Panc1 (cell line): Measurements from ENCODE around the gene RHOXF2. TPM values are rescaled to one million over a fixed set of nuclear protein-coding genes. Genes with fewer than 3 reads are reported as not detected.

ENCODE experiments used
- ATAC-seq: fragments of 200-7000 bp; cut with Tn5 transposase; 2 replicates; pipeline ENCODE4 v1.9.1; 2020; ENCODE audit warnings: mild to moderate bottlenecking, moderate library complexity
- BruUV-seq: library from RNA; stranded (reverse); fragments of 400-500 nt; replicated peaks from 2 replicates; lab custom pipeline; 2021; lab: Mats Ljungman, UMichigan
- CTCF ChIA-PET: fragments of 300-600 bp; sonication (Branson Sonifier 250); formaldehyde crosslinking; loops from one replicate; lab custom pipeline; 2022; ENCODE audit warnings: antibody characterized with exemption; lab: Charles Lee
- POLR2A ChIA-PET: fragments of 300-600 bp; sonication (Branson Sonifier 250); formaldehyde crosslinking; loops from one replicate; lab custom pipeline; 2022; ENCODE audit warnings: antibody characterized with exemption; lab: Charles Lee
- DNase-seq: peaks from one replicate; pipeline ENCODE4 v3.0.0-alpha.2; 2010; ENCODE audit warnings: low read depth, low spot score
- H3K27ac ChIP-seq: 2 replicates; pipeline ENCODE4 v1.5.1; 2011; ENCODE audit warnings: mild to moderate bottlenecking, low read length, inconsistent platforms
- H3K27me3 ChIP-seq: fragments of 200-500 bp; sonication (Bioruptor generic); 2 replicates; pipeline ENCODE4 v1.6.0; 2014; ENCODE audit warnings: low read length, inconsistent platforms; ENCODE audit not compliant: control insufficient read depth, insufficient read depth
- H3K36me3 ChIP-seq: fragments of 200-500 bp; sonication (Bioruptor generic); 2 replicates; pipeline ENCODE4 v1.5.1; 2014; ENCODE audit warnings: inconsistent platforms, mild to moderate bottlenecking, low read length, moderate library complexity; ENCODE audit not compliant: control insufficient read depth, insufficient read depth
- H3K4me1 ChIP-seq: 2 replicates; pipeline ENCODE4 v1.5.1; 2011; ENCODE audit warnings: inconsistent platforms, mild to moderate bottlenecking, low read length, moderate library complexity; ENCODE audit not compliant: control insufficient read depth, insufficient read depth
- H3K4me3 ChIP-seq, 2 experiments: 2 replicates each; pipeline ENCODE4 v1.5.1; 2011 to 2012; ENCODE audit warnings: low read depth in 2 of 2, low read length in 2 of 2, mild to moderate bottlenecking in 2 of 2, inconsistent platforms in 1 of 2, moderate library complexity in 1 of 2
- H3K9me3 ChIP-seq: fragments of 200-500 bp; sonication (Bioruptor generic); 2 replicates; pipeline ENCODE4 v1.5.1; 2014; ENCODE audit warnings: low read depth, mild to moderate bottlenecking, inconsistent platforms, low read length, moderate library complexity; ENCODE audit not compliant: control insufficient read depth, insufficient read depth
- CTCF ChIP-seq: fragments of 450-650 bp; IDR thresholded peaks from 2 replicates; pipeline ENCODE4 v1.5.1; 2017; ENCODE audit warnings: mild to moderate bottlenecking
- POLR2AphosphoS5 ChIP-seq: IDR thresholded peaks from 2 replicates; pipeline ENCODE4 v1.6.1; 2012; ENCODE audit warnings: mild to moderate bottlenecking, low read depth, low read length, moderate library complexity
- REST ChIP-seq, 2 experiments: IDR thresholded peaks; 2 replicates each; pipeline ENCODE4 v1.6.1; 2011 to 2012; ENCODE audit warnings: low read depth in 2 of 2, control low read depth in 1 of 2, low read length in 1 of 2, mild to moderate bottlenecking in 1 of 2, moderate library complexity in 1 of 2; ENCODE audit not compliant: insufficient read depth in 1 of 2
- SIN3A ChIP-seq: IDR thresholded peaks from 2 replicates; pipeline ENCODE4 v1.6.1; 2012; ENCODE audit warnings: low read depth, mild to moderate bottlenecking, low read length, moderate library complexity, borderline replicate concordance; ENCODE audit not compliant: insufficient read depth
- TCF7L2 ChIP-seq: IDR thresholded peaks from 2 replicates; pipeline ENCODE4 v1.6.1; 2011; ENCODE audit warnings: mild to moderate bottlenecking, low read depth, low read length, inconsistent platforms
- in situ Hi-C: cut with HindIII; loops from 2 replicates; pipeline ENCODE4 v1.10.0; 2016; ENCODE audit warnings: low sequenced_read_pairs, low pct_unique_long_range_greater_than_20kb
- intact Hi-C: fragments of 100-400 bp; cut with micrococcal nuclease; formaldehyde crosslinking; loops from one replicate; pipeline ENCODE4 v1.10.0; 2022; ENCODE audit not compliant: unreplicated experiment
- total RNA-seq: library from RNA; stranded (reverse); gene quantifications from one replicate; pipeline ENCODE4 v1.2.1, GENCODE V29; 2021; ENCODE audit not compliant: unreplicated experiment

Gene RHOXF2
- total RNA-seq, 1 experiment from 2014 or later = not detected

- no peak overlapping the region for H3K27ac ChIP-seq
- ChIA-PET POLR2A (no interaction called here), CTCF (no interaction called here)
- no peaks in the 10 kb centered on the region for H3K4me1 ChIP-seq
- H3K4me3 ChIP-seq = no peak overlapping the region
- no peaks in the 10 kb centered on the region for H3K36me3 ChIP-seq
- no peaks in the 10 kb centered on the region for H3K9me3 ChIP-seq
- in situ Hi-C loops (no loop called here), intact Hi-C loops (no loop called here)
- BruUV-seq = no TSS peak
- ATAC-seq (no peak), DNase-seq (no peak)
- H3K27me3 ChIP-seq = peaks cover 14% of the 10 kb centered on the region
- TF ChIP-seq SIN3A (no peak), CTCF (no peak), TCF7L2 (no peak), POLR2AphosphoS5 (no peak), REST (IDR thresholded peaks at IDR 0.05; ENCODE audit: insufficient read depth in 1 of 2, low read depth in 2 of 2, low read length in 1 of 2) (no peak)
These were observed 47.7 kb downstream of the RHOXF2 start for GRCh38 chrX:120205816-120206753.

- Histone ChIP-seq H3K9me3 (no peaks in the 10 kb centered on the region), H3K4me1 (no peaks in the 10 kb centered on the region), H3K4me3 (no peak overlapping the region), H3K36me3 (no peaks in the 10 kb centered on the region), H3K27ac (no peak overlapping the region), H3K27me3 (peaks cover 9% of the 10 kb centered on the region)
- TF ChIP-seq TCF7L2 (no peak), SIN3A (no peak), REST (IDR thresholded peaks at IDR 0.05; ENCODE audit: insufficient read depth in 1 of 2, low read depth in 2 of 2, low read length in 1 of 2) (no peak), CTCF (no peak; the same call in 1 of the 2 replicates), POLR2AphosphoS5 (no peak)
- ATAC-seq = 0 out of 2 replicates have a peak, but pooled peaks have one; percentile 38
- in situ Hi-C loops (no loop called here), intact Hi-C loops (no loop called here)
- BruUV-seq = no TSS peak
- CTCF ChIA-PET = no interaction called here
- POLR2A ChIA-PET = no interaction called here
- DNase-seq = no peak
These were observed 48.7 kb downstream of the RHOXF2 start for GRCh38 chrX:120207009-120207605.
